A549 (cell line): ENCODE measurements around the gene SHISA8. TPM values are rescaled to one million over a fixed set of nuclear protein-coding genes. Genes with fewer than 3 reads are reported as not detected.
A peak's percentile ranks its signal among the peaks of the same experiment; 100 is the strongest.

Experiments
- ATAC-seq, 2 experiments: fragments of 200-7000 bp in 1 of 2; fragments of >200 bp in 1 of 2; cut with Nextera tagmentation in 1 of 2; cut with Tn5 transposase in 1 of 2; 3 replicates each; pipeline versions ENCODE4 v1.8.0 to v1.9.1; 2018 to 2020; ENCODE audit warnings: mild to moderate bottlenecking in 1 of 2, moderate library complexity in 1 of 2
- CTCF ChIA-PET: fragments of 300-600 bp; sonication (Branson Sonifier 250); formaldehyde crosslinking; extraction: SDS; loops from one replicate; lab custom pipeline; 2021; ENCODE audit warnings: antibody characterized with exemption, inconsistent platforms; lab: Yijun Ruan, JAX
- POLR2A ChIA-PET: fragments of 350-600 bp; formaldehyde crosslinking; extraction: SDS; loops from one replicate; lab custom pipeline; 2021; ENCODE audit warnings: antibody characterized with exemption, inconsistent platforms; lab: Yijun Ruan, JAX
- DNase-seq, 2 experiments: peaks; one replicate each; pipeline versions ENCODE4 v3.0.0 to v3.0.0-alpha.2; 2011 to 2016; ENCODE audit warnings: low read depth in 1 of 2, low spot score in 1 of 2
- FAIRE-seq: peaks from 2 replicates; lab custom pipeline; 2011; peaks lifted over from hg19 to GRCh38; lab: Jason Lieb, UNC
- H3K27ac ChIP-seq, 2 experiments: fragments of >200 bp; sonication (Bioruptor Twin); formaldehyde crosslinking; 3 replicates each; pipeline ENCODE4 v1.5.1; 2016 to 2017
- H3K4me1 ChIP-seq: fragments of >200 bp; sonication (Bioruptor Twin); formaldehyde crosslinking; 3 replicates; pipeline ENCODE4 v1.6.1; 2016
- H3K4me2 ChIP-seq: fragments of >200 bp; sonication (Bioruptor Twin); formaldehyde crosslinking; 3 replicates; pipeline ENCODE4 v1.6.1; 2016
- H3K4me3 ChIP-seq: fragments of >200 bp; sonication (Bioruptor Twin); formaldehyde crosslinking; 3 replicates; pipeline ENCODE4 v1.5.1; 2016
- H3K9me3 ChIP-seq: fragments of >200 bp; sonication (Bioruptor Twin); formaldehyde crosslinking; 3 replicates; pipeline ENCODE4 v1.6.1; 2016
- CBX2 ChIP-seq: fragments of 200-600 bp; sonication (generic); IDR thresholded peaks from 2 replicates; pipeline ENCODE4 v1.6.1; 2016; ENCODE audit warnings: low read depth, mild to moderate bottlenecking, borderline replicate concordance
- CBX8 ChIP-seq: fragments of 200-600 bp; sonication (generic); IDR thresholded peaks from 2 replicates; pipeline ENCODE4 v1.6.1; 2016
- CTCF ChIP-seq: fragments of >200 bp; sonication (Bioruptor Twin); formaldehyde crosslinking; IDR thresholded peaks from 3 replicates; pipeline ENCODE4 v1.5.1; 2016
- FOSL2 ChIP-seq, 2 experiments: fragments of 450-650 bp in 1 of 2; fragments of >200 bp in 1 of 2; sonication (Bioruptor Twin) in 1 of 2; formaldehyde crosslinking; IDR thresholded peaks; 2 replicates each; pipeline versions ENCODE4 v1.5.0 to v1.6.1; 2016 to 2020; ENCODE audit warnings: mild to moderate bottlenecking in 1 of 2, moderate library complexity in 1 of 2
- HDAC2 ChIP-seq: fragments of 200-600 bp; sonication (generic); IDR thresholded peaks from 2 replicates; pipeline ENCODE4 v1.6.1; 2016
- HMGXB4 ChIP-seq: fragments of 250-450 bp; sonication (Bioruptor Pico); IDR thresholded peaks from 2 replicates; pipeline ENCODE4 v1.5.0; 2021; ENCODE audit warnings: mild to moderate bottlenecking, moderate library complexity, borderline replicate concordance
- HOXB5 ChIP-seq: fragments of 250-450 bp; sonication (Bioruptor Pico); IDR thresholded peaks from 2 replicates; pipeline ENCODE4 v1.5.0; 2020; ENCODE audit warnings: mild to moderate bottlenecking, moderate library complexity
- JUN ChIP-seq, 2 experiments: fragments of >200 bp; sonication (Bioruptor Twin); formaldehyde crosslinking; IDR thresholded peaks; 2 replicates in 1 of 2; 3 replicates in 1 of 2; pipeline ENCODE4 v1.6.1; 2016 to 2017
- KDM1A ChIP-seq: fragments of 200-600 bp; sonication (generic); IDR thresholded peaks from 2 replicates; pipeline ENCODE4 v1.6.1; 2016; ENCODE audit warnings: low read depth, mild to moderate bottlenecking
- MAFK ChIP-seq: fragments of 450-650 bp; IDR thresholded peaks from 2 replicates; pipeline ENCODE4 v1.6.1; 2014; ENCODE audit not compliant: partially characterized antibody
- MAX ChIP-seq: IDR thresholded peaks from 2 replicates; pipeline ENCODE4 v1.6.1; 2012
- MYC ChIP-seq: IDR thresholded peaks from 2 replicates; pipeline ENCODE4 v1.6.1; 2012; ENCODE audit warnings: mild to moderate bottlenecking, inconsistent platforms, low read length, improper control_type of control experiment, borderline replicate concordance
- NPAS2 ChIP-seq: fragments of 250-450 bp; sonication (Bioruptor Pico); IDR thresholded peaks from 2 replicates; pipeline ENCODE4 v1.8.0; 2022; ENCODE audit warnings: mild to moderate bottlenecking, moderate library complexity, borderline replicate concordance
- NR3C1 ChIP-seq: fragments of >200 bp; sonication (Bioruptor Twin); formaldehyde crosslinking; IDR thresholded peaks from 3 replicates; pipeline ENCODE4 v1.6.1; 2017
- PHF8 ChIP-seq: fragments of 200-600 bp; sonication (generic); IDR thresholded peaks from 2 replicates; pipeline ENCODE4 v1.6.1; 2016; ENCODE audit warnings: low read depth, mild to moderate bottlenecking, antibody characterized with exemption, moderate library complexity, borderline replicate concordance
- POLR2A ChIP-seq: IDR thresholded peaks from 2 replicates; pipeline ENCODE4 v1.6.1; 2012; ENCODE audit warnings: mild to moderate bottlenecking, low read length
- RAD21 ChIP-seq, 2 experiments: fragments of >200 bp in 1 of 2; sonication (Bioruptor Twin) in 1 of 2; formaldehyde crosslinking in 1 of 2; IDR thresholded peaks in 1 of 2; conservative IDR thresholded peaks in 1 of 2; 2 replicates in 1 of 2; 3 replicates in 1 of 2; pipeline ENCODE4 v1.6.1; 2012 to 2018; ENCODE audit warnings: inconsistent platforms in 1 of 2
- RARB ChIP-seq: fragments of 250-450 bp; sonication (Bioruptor Pico); IDR thresholded peaks from 2 replicates; pipeline ENCODE4 v1.8.0; 2021; ENCODE audit warnings: mild to moderate bottlenecking, moderate library complexity
- RFX5 ChIP-seq: fragments of 450-650 bp; IDR thresholded peaks from 2 replicates; pipeline ENCODE4 v1.7.1; 2014; ENCODE audit warnings: antibody characterized with exemption, mild to moderate bottlenecking, moderate library complexity
- RNF2 ChIP-seq: fragments of 200-600 bp; sonication (generic); IDR thresholded peaks from 2 replicates; pipeline ENCODE4 v1.6.1; 2016; ENCODE audit warnings: low read depth, mild to moderate bottlenecking, antibody characterized with exemption, moderate library complexity, borderline replicate concordance
- TP53 ChIP-seq: fragments of 250-450 bp; sonication (Bioruptor Pico); IDR thresholded peaks from 2 replicates; pipeline ENCODE4 v1.5.0; 2021; ENCODE audit warnings: mild to moderate bottlenecking, moderate library complexity
- WGBS: methylation state at CpG from one replicate; pipeline ENCODE4 v1.1.6; 2017; ENCODE audit errors: missing lambda C conversion rate; 5-methylcytosine and 5-hydroxymethylcytosine counted together
- polyA plus RNA-seq, 4 experiments: library from polyadenylated mRNA; depleted of rRNA in 3 of 4; stranded (reverse); fragments of >200 nt; fragmentation: RNase III in 1 of 4; extraction: RNeasy Plus Mini Kit Qiagen cat#74134 plus additional on column Dnase treatment in 1 of 4; gene quantifications; 2 replicates in 3 of 4; 3 replicates in 1 of 4; pipeline ENCODE4 v1.2.3, GENCODE V29; 2011 to 2017

Gene SHISA8
- polyA plus RNA-seq, 2 of the 4 experiments (the other 2 are of a cell fraction), result 0.15 TPM; not detected in 1

GRCh38 chr22:41963453-41964111, 48.7 kb upstream of the SHISA8 start (continued):
- no peak for TF ChIP-seq MAX
- TF ChIP-seq TP53 (CRISPR knock-in tag), result no peak

GRCh38 chr22:41957941-41958556, 43.2 kb upstream of the SHISA8 start:
- POLR2A ChIA-PET, result no interaction called here
- no peaks in the 10 kb centered on the region for H3K9me3 ChIP-seq
- FAIRE-seq (no peak), ATAC-seq (peak; percentile 28 to 63; a peak in 3 of 6 replicates), DNase-seq (no peak)
- 86% methylated on average over 7 of the region's 23 CpGs for WGBS
- H3K4me2 ChIP-seq, result peak overlapping the region; percentile 73
- no peaks in the 10 kb centered on the region for H3K4me1 ChIP-seq
- H3K4me3 ChIP-seq, result no peak overlapping the region
- CTCF ChIA-PET, result interaction anchor here (0.6 to 1.2 kb wide), 7 partner anchors 8 to 217 kb away, joined by 3 to 5 read pairs (median 3); partner anchors contain the start of gene CENPM
- TF ChIP-seq NR3C1 (no peak), CBX8 (no peak), HDAC2 (no peak), HMGXB4 (CRISPR knock-in tag) (no peak)
- TF ChIP-seq, all 56 proteins: peak for 0
- H3K27ac ChIP-seq, result peak overlapping the region; percentile 51 to 72; a peak in 5 of 6 replicates

GRCh38 chr22:41952713-41953112, 37.8 kb upstream of the SHISA8 start:
- Histone ChIP-seq H3K27ac (no peak overlapping the region), H3K4me3 (no peak overlapping the region), H3K4me1 (no peaks in the 10 kb centered on the region; the same call in 2 of the 3 replicates), H3K4me2 (no peak overlapping the region)
- POLR2A ChIA-PET, result no interaction called here
- WGBS, result 83% methylated on average over 2 of the region's 2 CpGs
- FAIRE-seq (no peak), ATAC-seq (0 out of 6 replicates have a peak, but pooled peaks of 1 of the 2 experiments have one; percentile 5)
- TF ChIP-seq MYC (no peak), RFX5 (no peak), FOSL2 (IDR thresholded peaks at IDR 0.05) (no peak), FOSL2 (CRISPR knock-in tag; IDR thresholded peaks at IDR 0.05) (no peak), CTCF (no peak), JUN (IDR thresholded peaks at IDR 0.05) (no peak), POLR2A (no peak), MAFK (no peak), KDM1A (no peak), CBX2 (no peak)
- TF ChIP-seq, all 56 proteins: peak for 0
- no peaks in the 10 kb centered on the region for H3K9me3 ChIP-seq
- DNase-seq, result no peak
- CTCF ChIA-PET, result interaction anchor here (0.8 to 2.1 kb wide), 2 partner anchors 12 to 138 kb away, joined by 3 to 10 read pairs; partner anchors contain the start of gene NDUFA6

- CTCF ChIA-PET, result interaction anchor here (1.0 to 2.1 kb wide), 2 partner anchors 11 to 255 kb away, joined by 3 to 10 read pairs; no protein-coding TSS in a partner anchor
- POLR2A ChIA-PET, result no interaction called here
- Histone ChIP-seq H3K4me1 (peaks cover 3% of the 10 kb centered on the region; the same call in 2 of the 3 replicates), H3K9me3 (no peaks in the 10 kb centered on the region), H3K27ac (no peak within 1 kb of the TSS), H3K4me2 (no peak within 1 kb of the TSS), H3K4me3 (no peak within 1 kb of the TSS)
- FAIRE-seq, result no peak
- no peak for DNase-seq
- WGBS, result 88% methylated on average over 12 of the region's 16 CpGs
- ATAC-seq, result no peak; a peak in 2 of 6 replicates
- TF ChIP-seq RNF2, result no peak
- no peak for TF ChIP-seq CBX2
- TF ChIP-seq PHF8, result no peak
- TF ChIP-seq RARB (CRISPR knock-in tag), result no peak
- no peak for TF ChIP-seq RAD21 (conservative IDR thresholded peaks at IDR 0.05 in 1 of 2, IDR thresholded peaks at IDR 0.05 in 1 of 2)
- no peak for TF ChIP-seq NPAS2 (CRISPR knock-in tag)
- TF ChIP-seq HOXB5 (CRISPR knock-in tag), result no peak
Measured at GRCh38 chr22:41951898-41952474, 37.1 kb upstream of the SHISA8 start, which contains the start of gene SMIM45. TSS of gene SMIM45 (plus strand) at chr22:41952150.
